Smooth muscle cell (in vitro differentiated cells): ENCODE measurements around the gene IDH1. TPM values are rescaled to one million over a fixed set of nuclear protein-coding genes. Genes with fewer than 3 reads are reported as not detected.

Experiments
- DNase-seq: peaks from one replicate; lab custom pipeline; 2025; ENCODE audit not compliant: unreplicated experiment; lab: John Stamatoyannopoulos, UW
- H2AFZ ChIP-seq: fragments of 200-600 bp; sonication (generic); 2 replicates; pipeline ENCODE4 v1.6.0; 2016; ENCODE audit warnings: antibody characterized with exemption, low read depth, mild to moderate bottlenecking
- H3F3A ChIP-seq: fragments of 200-600 bp; sonication (generic); 2 replicates; pipeline ENCODE4 v1.6.0; 2017; ENCODE audit warnings: antibody characterized with exemption, low read depth
- H3K27ac ChIP-seq: fragments of 200-600 bp; sonication (generic); 2 replicates; pipeline ENCODE4 v1.5.1; 2016; ENCODE audit warnings: low read depth, mild to moderate bottlenecking
- H3K27me3 ChIP-seq: fragments of 200-600 bp; sonication (generic); 2 replicates; pipeline ENCODE4 v1.6.1; 2016; ENCODE audit warnings: low read depth, mild to moderate bottlenecking
- H3K36me3 ChIP-seq: fragments of 200-600 bp; sonication (generic); 2 replicates; pipeline ENCODE4 v1.5.1; 2016; ENCODE audit warnings: low read depth
- H3K4me1 ChIP-seq: fragments of 200-600 bp; sonication (generic); 2 replicates; pipeline ENCODE4 v1.5.1; 2016; ENCODE audit warnings: low read depth
- H3K4me2 ChIP-seq: fragments of 200-600 bp; sonication (generic); 2 replicates; pipeline ENCODE4 v1.6.0; 2016; ENCODE audit warnings: mild to moderate bottlenecking
- H3K4me3 ChIP-seq: fragments of 200-600 bp; sonication (generic); 2 replicates; pipeline ENCODE4 v1.5.1; 2016; ENCODE audit warnings: mild to moderate bottlenecking
- H3K79me2 ChIP-seq: fragments of 200-600 bp; sonication (generic); 2 replicates; pipeline ENCODE4 v1.6.0; 2016; ENCODE audit warnings: low read depth, mild to moderate bottlenecking
- H3K9ac ChIP-seq: fragments of 200-600 bp; sonication (generic); 2 replicates; pipeline ENCODE4 v1.6.0; 2016; ENCODE audit warnings: low read depth
- H3K9me3 ChIP-seq: fragments of 200-600 bp; sonication (generic); replicated peaks from 2 replicates; pipeline ENCODE4 v1.5.1; 2016; ENCODE audit warnings: low read depth
- H4K20me1 ChIP-seq: fragments of 200-600 bp; sonication (generic); 2 replicates; pipeline ENCODE4 v1.6.0; 2016; ENCODE audit warnings: low read depth
- WGBS: methylation state at CpG from one replicate; pipeline ENCODE4 v1.1.7; 2016; ENCODE audit warnings: low lambda C conversion rate; 5-methylcytosine and 5-hydroxymethylcytosine counted together
- polyA plus RNA-seq: library from polyadenylated mRNA; unstranded; fragments of >200 nt; fragmentation: Nextera tagmentation; extraction: Ambion mirVana; gene quantifications from 2 replicates; pipeline ENCODE4 v1.2.1, GENCODE V29; 2016
- total RNA-seq: library from RNA; depleted of rRNA; stranded (reverse); fragments of >200 nt; gene quantifications from 2 replicates; pipeline ENCODE4 v1.2.3, GENCODE V29; 2014
- TF ChIP-seq, protein P1 (sequence below): fragments of 200-600 bp; sonication (generic); IDR thresholded peaks from 2 replicates; pipeline ENCODE4 v1.5.1; 2017; ENCODE audit warnings: borderline replicate concordance, mild to moderate bottlenecking, antibody characterized with exemption; ENCODE audit not compliant: insufficient read depth, poor library complexity, severe bottlenecking

Gene IDH1
- total and polyA plus RNA-seq, 2 experiments from 2014 or later = 97.2 to 98.6 TPM

DNA sequence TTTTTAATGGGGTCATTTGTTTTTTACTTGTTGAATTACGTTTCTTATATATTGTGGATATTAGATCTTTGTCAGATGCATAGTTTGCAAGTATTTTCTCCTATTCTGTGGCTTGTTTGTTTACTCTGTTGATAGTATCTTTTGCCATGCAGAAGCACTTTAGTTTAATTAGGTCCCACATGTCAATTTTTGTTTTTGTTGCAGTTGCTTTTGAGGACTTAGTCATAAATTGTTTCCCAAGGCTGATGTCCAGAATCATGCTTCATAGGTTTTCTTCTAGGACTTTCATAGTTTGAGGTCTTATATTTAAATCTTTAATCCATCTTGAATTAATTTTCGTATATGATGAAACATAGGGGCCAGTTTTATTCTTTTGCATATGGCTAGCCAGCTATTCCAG is 24.4 kb upstream of the IDH1 start:
- H2AFZ ChIP-seq = no peak overlapping the region
- 90% methylated on average over 2 of the region's 2 CpGs for WGBS
- H3K79me2 ChIP-seq = peaks cover 27% of the 10 kb centered on the region
- no peaks in the 10 kb centered on the region for H3K4me1 ChIP-seq
- no peaks in the 10 kb centered on the region for H3K27me3 ChIP-seq
- H4K20me1 ChIP-seq = peaks cover 46% of the 10 kb centered on the region
- peaks cover 50% of the 10 kb centered on the region for H3K36me3 ChIP-seq
- H3K27ac ChIP-seq = no peak overlapping the region
- no peaks in the 10 kb centered on the region for H3F3A ChIP-seq
- TF ChIP-seq, protein P1, sequence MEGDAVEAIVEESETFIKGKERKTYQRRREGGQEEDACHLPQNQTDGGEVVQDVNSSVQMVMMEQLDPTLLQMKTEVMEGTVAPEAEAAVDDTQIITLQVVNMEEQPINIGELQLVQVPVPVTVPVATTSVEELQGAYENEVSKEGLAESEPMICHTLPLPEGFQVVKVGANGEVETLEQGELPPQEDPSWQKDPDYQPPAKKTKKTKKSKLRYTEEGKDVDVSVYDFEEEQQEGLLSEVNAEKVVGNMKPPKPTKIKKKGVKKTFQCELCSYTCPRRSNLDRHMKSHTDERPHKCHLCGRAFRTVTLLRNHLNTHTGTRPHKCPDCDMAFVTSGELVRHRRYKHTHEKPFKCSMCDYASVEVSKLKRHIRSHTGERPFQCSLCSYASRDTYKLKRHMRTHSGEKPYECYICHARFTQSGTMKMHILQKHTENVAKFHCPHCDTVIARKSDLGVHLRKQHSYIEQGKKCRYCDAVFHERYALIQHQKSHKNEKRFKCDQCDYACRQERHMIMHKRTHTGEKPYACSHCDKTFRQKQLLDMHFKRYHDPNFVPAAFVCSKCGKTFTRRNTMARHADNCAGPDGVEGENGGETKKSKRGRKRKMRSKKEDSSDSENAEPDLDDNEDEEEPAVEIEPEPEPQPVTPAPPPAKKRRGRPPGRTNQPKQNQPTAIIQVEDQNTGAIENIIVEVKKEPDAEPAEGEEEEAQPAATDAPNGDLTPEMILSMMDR = no peak
- H3K9ac ChIP-seq = no peak overlapping the region
- no peaks in the 10 kb centered on the region for H3K9me3 ChIP-seq
- no peak for DNase-seq
- no peak overlapping the region for H3K4me2 ChIP-seq
- H3K4me3 ChIP-seq = no peak overlapping the region

DNA sequence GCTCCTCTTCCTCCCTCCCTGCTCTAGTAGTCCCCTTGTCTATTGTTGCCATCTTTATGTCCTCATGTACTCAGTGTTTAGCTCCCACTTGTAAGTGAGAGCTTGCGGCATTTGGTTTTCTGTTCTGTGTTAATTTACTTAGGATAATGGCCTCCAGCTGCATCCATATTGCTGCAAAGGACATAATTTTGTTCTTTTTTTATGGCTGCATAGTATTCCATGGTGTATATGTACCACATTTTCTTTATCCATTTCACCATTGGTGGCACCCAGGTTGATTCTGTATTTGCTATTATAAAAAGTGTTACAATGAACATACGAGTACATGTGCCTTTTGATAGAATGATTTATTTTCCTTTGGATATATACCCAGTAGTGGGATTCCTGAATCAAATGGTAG is 23.7 kb upstream of the IDH1 start:
- Histone ChIP-seq H3K36me3 (peaks cover 50% of the 10 kb centered on the region), H4K20me1 (peaks cover 48% of the 10 kb centered on the region), H3K4me3 (no peak overlapping the region), H3K4me1 (no peaks in the 10 kb centered on the region), H2AFZ (no peak overlapping the region), H3K9ac (no peak overlapping the region), H3K27me3 (no peaks in the 10 kb centered on the region), H3F3A (no peaks in the 10 kb centered on the region), H3K9me3 (no peaks in the 10 kb centered on the region), H3K79me2 (peaks cover 21% of the 10 kb centered on the region), H3K27ac (no peak overlapping the region), H3K4me2 (no peak overlapping the region)
- TF ChIP-seq, protein P1 = no peak
- no peak for DNase-seq
- 98% methylated on average over 2 of the region's 2 CpGs for WGBS

DNA sequence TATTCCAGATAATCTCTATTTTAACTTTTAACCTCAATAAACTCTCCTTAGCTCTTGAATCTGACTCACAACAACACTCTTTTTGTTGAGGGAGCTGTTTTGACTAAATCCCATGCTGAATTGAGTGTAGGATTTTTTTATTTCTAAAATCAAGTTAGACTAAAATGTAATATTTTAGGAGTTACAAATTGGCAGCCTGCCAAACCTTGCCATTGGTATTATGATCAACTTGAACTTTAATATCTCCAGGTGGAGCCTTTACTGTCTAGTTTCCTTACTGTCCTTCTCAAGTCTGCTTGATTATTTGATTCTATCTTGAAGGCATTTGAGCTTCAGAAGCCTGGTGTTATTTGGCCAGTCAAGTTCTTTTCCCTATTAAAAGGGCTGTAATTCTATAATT is 19.9 kb upstream of the IDH1 start:
- peaks cover 20% of the 10 kb centered on the region for H3K79me2 ChIP-seq
- peaks cover 42% of the 10 kb centered on the region for H3K36me3 ChIP-seq
- H3K4me2 ChIP-seq = no peak overlapping the region
- no peaks in the 10 kb centered on the region for H3K27me3 ChIP-seq
- no peaks in the 10 kb centered on the region for H3K9me3 ChIP-seq
- H4K20me1 ChIP-seq = peaks cover 41% of the 10 kb centered on the region
- TF ChIP-seq, protein P1 = no peak
- H2AFZ ChIP-seq = no peak overlapping the region
- no peak overlapping the region for H3K9ac ChIP-seq
- no peak overlapping the region for H3K4me3 ChIP-seq
- no peaks in the 10 kb centered on the region for H3F3A ChIP-seq
- H3K27ac ChIP-seq = no peak overlapping the region
- no peaks in the 10 kb centered on the region for H3K4me1 ChIP-seq
- DNase-seq = no peak

DNA sequence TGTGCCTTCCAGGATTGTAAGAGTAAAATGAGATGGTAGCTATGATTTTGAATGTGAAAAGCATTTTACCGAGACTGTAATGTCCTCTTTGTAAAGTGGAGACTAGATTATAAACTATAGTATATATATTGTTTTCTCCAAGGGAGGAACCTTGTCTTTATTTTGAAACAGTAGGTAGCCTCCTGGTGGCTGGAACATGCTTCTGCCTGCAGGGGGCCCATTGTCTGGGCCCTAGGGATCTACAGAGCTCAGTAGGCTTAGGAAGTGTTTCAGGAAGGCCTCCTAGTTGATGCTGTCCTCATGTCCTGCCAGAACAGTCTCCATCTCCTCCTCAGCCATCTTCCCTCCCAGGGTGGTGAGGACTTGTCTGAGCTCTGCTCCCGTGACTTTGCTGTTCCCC is 14.2 kb upstream of the IDH1 start:
- H3K27me3 ChIP-seq = no peaks in the 10 kb centered on the region
- no peaks in the 10 kb centered on the region for H3K9me3 ChIP-seq
- TF ChIP-seq, protein P1 = peak; percentile 12
- DNase-seq = no peak
- no peak overlapping the region for H3K9ac ChIP-seq
- no peak overlapping the region for H3K4me3 ChIP-seq
- H3K79me2 ChIP-seq = peaks cover 39% of the 10 kb centered on the region
- peaks cover 48% of the 10 kb centered on the region for H4K20me1 ChIP-seq
- H3K4me2 ChIP-seq = no peak overlapping the region
- H3K4me1 ChIP-seq = peaks cover 19% of the 10 kb centered on the region
- H3F3A ChIP-seq = no peaks in the 10 kb centered on the region
- WGBS = 94% methylated on average over 2 of the region's 2 CpGs
- no peak overlapping the region for H2AFZ ChIP-seq
- no peaks in the 10 kb centered on the region for H3K36me3 ChIP-seq
- H3K27ac ChIP-seq = no peak overlapping the region
